Colonic mucosa (tissue), 4 donors: ENCODE data around the gene GLIPR1. TPM values are rescaled to one million over a fixed set of nuclear protein-coding genes. Genes with fewer than 3 reads are reported as not detected.

Source experiments
- DNase-seq: peaks from one replicate; pipeline ENCODE4 v3.0.0-alpha.2; 2020
- H3K27ac ChIP-seq: fragments of 200-600 bp; one replicate; pipeline ENCODE4 v1.8.0; 2021
- H3K27me3 ChIP-seq: fragments of 200-600 bp; one replicate; pipeline ENCODE4 v1.8.0; 2021
- H3K36me3 ChIP-seq: fragments of 200-600 bp; one replicate; pipeline ENCODE4 v1.8.0; 2021
- H3K4me1 ChIP-seq: fragments of 200-600 bp; one replicate; pipeline ENCODE4 v1.8.0; 2021; ENCODE audit warnings: mild to moderate bottlenecking
- H3K4me3 ChIP-seq: fragments of 200-600 bp; one replicate; pipeline ENCODE4 v1.8.0; 2021
- H3K9ac ChIP-seq, 2 donors: one replicate each; pipeline ENCODE4 v1.7.0; 2013; ENCODE audit warnings: control low read depth in 2 of 2, low read depth in 2 of 2, low read length in 2 of 2
- H3K9me3 ChIP-seq: fragments of 200-600 bp; one replicate; pipeline ENCODE4 v1.8.0; 2021
- CTCF ChIP-seq: fragments of 200-600 bp; IDR thresholded peaks from one replicate; pipeline ENCODE4 v1.8.0; 2022; ENCODE audit warnings: antibody characterized with exemption, mild to moderate bottlenecking
- intact Hi-C: fragments of 100-400 bp; cut with DNase I; formaldehyde crosslinking; loops from one replicate; pipeline ENCODE4 v1.14.1; 2022
- total RNA-seq, 2 donors: library from RNA; stranded (reverse); fragmentation: NEBNext Ultra II Directional in 1 of 2; extraction: Animal tissue kit (Norgen Biotek cat#: 25700) in 1 of 2; gene quantifications; one replicate each; pipeline ENCODE4 v1.2.1, GENCODE V29; 2021
- donor health status: healthy.
- donor health status: DM: no; HTN: no; CAD: no.
- donor health status: DM: no; HTN: no; CAD: no.

The GLIPR1 gene
- total RNA-seq: 10 to 100 TPM in 1 of 2 donors, 1 to 10 TPM in 1; 1.8 to 11.0 TPM

GRCh38 chr12:75480469-75480949, at the start of gene GLIPR1:
Gene GLIPR1, plus strand, starts transcription at chr12:75480755. Its CDS starts 126 bp downstream, at chr12:75480881.
- Histone ChIP-seq H3K4me3 (peak within 1 kb of the TSS; percentile 27), H3K9me3 (no peaks in the 10 kb centered on the region), H3K36me3 (no peaks in the 10 kb centered on the region), H3K4me1 (no peaks in the 10 kb centered on the region), H3K27ac (peak within 1 kb of the TSS; percentile 62), H3K27me3 (no peaks in the 10 kb centered on the region), H3K9ac (peak within 1 kb of the TSS; percentile 50 to 60)
- intact Hi-C loops: no loop called here
- TF ChIP-seq CTCF: no peak
- peak; percentile 47 for DNase-seq

- Histone ChIP-seq H3K36me3 (no peaks in the 10 kb centered on the region), H3K4me1 (no peaks in the 10 kb centered on the region), H3K27ac (no peak overlapping the region), H3K27me3 (no peaks in the 10 kb centered on the region), H3K4me3 (no peak overlapping the region), H3K9ac (no peak overlapping the region), H3K9me3 (no peaks in the 10 kb centered on the region)
- DNase-seq: no peak
- TF ChIP-seq CTCF: no peak
- intact Hi-C loops: no loop called here
Measured at GRCh38 chr12:75432924-75433323, 47.6 kb upstream of the GLIPR1 start.

- no peak for DNase-seq
- H3K36me3 ChIP-seq: no peaks in the 10 kb centered on the region
- TF ChIP-seq CTCF: no peak
Measured at GRCh38 chr12:75437564-75437963, 43.0 kb upstream of the GLIPR1 start.

GRCh38 chr12:75438059-75438754, 42.3 kb upstream of the GLIPR1 start:
- DNase-seq: no peak
- H3K27ac ChIP-seq: no peak overlapping the region
- H3K4me1 ChIP-seq: no peaks in the 10 kb centered on the region
- H3K4me3 ChIP-seq: no peak overlapping the region
- TF ChIP-seq CTCF: no peak
- H3K9me3 ChIP-seq: no peaks in the 10 kb centered on the region
- H3K9ac ChIP-seq: no peak overlapping the region
- intact Hi-C loops: no loop called here
- H3K27me3 ChIP-seq: no peaks in the 10 kb centered on the region
- no peaks in the 10 kb centered on the region for H3K36me3 ChIP-seq

More at GRCh38 chr12:75437564-75437963, 43.0 kb upstream of the GLIPR1 start:
- H3K4me3 ChIP-seq: no peak overlapping the region
- H3K27me3 ChIP-seq: no peaks in the 10 kb centered on the region
- H3K9ac ChIP-seq: no peak overlapping the region
- H3K27ac ChIP-seq: no peak overlapping the region
- intact Hi-C loops: no loop called here
- H3K9me3 ChIP-seq: no peaks in the 10 kb centered on the region
- no peaks in the 10 kb centered on the region for H3K4me1 ChIP-seq

GRCh38 chr12:75439048-75439447, 41.5 kb upstream of the GLIPR1 start:
- Histone ChIP-seq H3K4me1 (no peaks in the 10 kb centered on the region), H3K27ac (no peak overlapping the region), H3K4me3 (no peak overlapping the region), H3K36me3 (no peaks in the 10 kb centered on the region), H3K9me3 (no peaks in the 10 kb centered on the region), H3K27me3 (no peaks in the 10 kb centered on the region), H3K9ac (no peak overlapping the region)
- DNase-seq: no peak
- TF ChIP-seq CTCF: no peak
- intact Hi-C loops: no loop called here
